Mammary epithelial cell (primary cell): Measurements from ENCODE around the gene COL5A1.

ENCODE experiments used
- CTCF ChIP-seq, 2 donors: IDR thresholded peaks in 1 of 2; conservative IDR thresholded peaks in 1 of 2; 2 replicates each; pipeline ENCODE4 v1.5.1; 2011 to 2012; ENCODE audit warnings: inconsistent platforms in 2 of 2, low read length in 2 of 2, mild to moderate bottlenecking in 2 of 2, control low read depth in 1 of 2, low read depth in 1 of 2; ENCODE audit not compliant: insufficient read depth in 1 of 2; ENCODE audit errors: extremely low read depth in 1 of 2
- EZH2 ChIP-seq: IDR thresholded peaks from 2 replicates; pipeline ENCODE4 v1.6.1; 2012; ENCODE audit warnings: low read length, inconsistent platforms, borderline replicate concordance

GRCh38 chr9:134634667-134635230, 6.9 kb upstream of the COL5A1 start:
- TF ChIP-seq CTCF (conservative IDR thresholded peaks at IDR 0.05 in 1 of 2, IDR thresholded peaks at IDR 0.05 in 1 of 2; ENCODE audit: extremely low read depth in 1 of 2, insufficient read depth in 1 of 2, low read depth in 1 of 2, low read length in 2 of 2) (no peak), EZH2 (no peak)
